Activated naive CD8-positive, alpha-beta T cell treated with anti-CD3 and anti-CD28 coated beads, Interleukin-2, amount 10 ng/mL, durations not matched to agents 7 days and 5 days (primary cell): ENCODE results near the gene ELANE. TPM values are rescaled to one million over a fixed set of nuclear protein-coding genes. Genes with fewer than 3 reads are reported as not detected.
A peak's percentile ranks its signal among the peaks of the same experiment; 100 is the strongest.

ENCODE experiments used
- ATAC-seq: fragments of 150-1000 bp; cut with Tn5 transposase; one replicate; pipeline ENCODE4 v1.10.0; 2021; ENCODE audit warnings: low read depth, moderate library complexity
- POLR2A ChIA-PET: fragments of 350-600 bp; sonication (Branson Sonifier 250); formaldehyde crosslinking; loops from one replicate; lab custom pipeline; 2021; ENCODE audit warnings: antibody characterized with exemption; lab: Charles Lee
- DNase-seq: peaks from one replicate; pipeline ENCODE4 v3.0.0; 2021
- H3K27ac Mint-ChIP-seq: one replicate; pipeline ENCODE4 v1.8.0; 2022; ENCODE audit warnings: mild to moderate bottlenecking, mixed read lengths
- H3K27me3 Mint-ChIP-seq: one replicate; pipeline ENCODE4 v1.8.0; 2022; ENCODE audit warnings: mild to moderate bottlenecking, moderate library complexity, mixed read lengths
- H3K36me3 Mint-ChIP-seq: one replicate; pipeline ENCODE4 v1.8.0; 2021; ENCODE audit warnings: mild to moderate bottlenecking, mixed read lengths
- H3K4me1 Mint-ChIP-seq: one replicate; pipeline ENCODE4 v1.8.0; 2021; ENCODE audit warnings: mixed read lengths
- H3K4me3 Mint-ChIP-seq: one replicate; pipeline ENCODE4 v1.8.0; 2022; ENCODE audit warnings: mild to moderate bottlenecking, moderate library complexity, mixed read lengths
- H3K9me3 Mint-ChIP-seq: one replicate; pipeline ENCODE4 v1.8.0; 2021; ENCODE audit warnings: mixed read lengths
- microRNA-seq: library from miRNA; unstranded; fragments of <30 nt; microRNA quantifications from one replicate; pipeline ENCODE4 v1.2.0, GENCODE V29; 2022
- total RNA-seq, 2 experiments: library from RNA; stranded (reverse); gene quantifications; one replicate each; pipeline ENCODE4 v1.2.3, GENCODE V29; 2021

The ELANE gene
- total RNA-seq, 2 experiments from 2014 or later = not detected

DNA sequence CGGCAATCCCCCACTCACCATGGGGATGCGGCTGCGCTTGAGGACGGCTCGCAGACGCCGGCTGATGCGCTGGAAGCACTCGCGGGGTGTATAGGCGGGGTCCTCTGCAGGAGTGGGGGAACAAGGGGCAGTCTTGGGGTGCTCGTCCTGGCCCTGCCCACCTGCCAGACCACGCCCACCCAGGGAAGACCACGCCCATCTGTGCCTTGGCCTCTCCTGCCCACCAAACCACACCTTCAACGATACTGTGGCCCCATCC lies 47.9 kb downstream of the ELANE start:
- ATAC-seq (no peak), DNase-seq (no peak)
- Mint-ChIP-seq H3K36me3 (peaks cover 6% of the 10 kb centered on the region), H3K27me3 (no peaks in the 10 kb centered on the region), H3K4me1 (peaks cover 2% of the 10 kb centered on the region), H3K9me3 (no peaks in the 10 kb centered on the region), H3K27ac (no peak overlapping the region), H3K4me3 (no peak overlapping the region)
- POLR2A ChIA-PET = no interaction called here

DNA sequence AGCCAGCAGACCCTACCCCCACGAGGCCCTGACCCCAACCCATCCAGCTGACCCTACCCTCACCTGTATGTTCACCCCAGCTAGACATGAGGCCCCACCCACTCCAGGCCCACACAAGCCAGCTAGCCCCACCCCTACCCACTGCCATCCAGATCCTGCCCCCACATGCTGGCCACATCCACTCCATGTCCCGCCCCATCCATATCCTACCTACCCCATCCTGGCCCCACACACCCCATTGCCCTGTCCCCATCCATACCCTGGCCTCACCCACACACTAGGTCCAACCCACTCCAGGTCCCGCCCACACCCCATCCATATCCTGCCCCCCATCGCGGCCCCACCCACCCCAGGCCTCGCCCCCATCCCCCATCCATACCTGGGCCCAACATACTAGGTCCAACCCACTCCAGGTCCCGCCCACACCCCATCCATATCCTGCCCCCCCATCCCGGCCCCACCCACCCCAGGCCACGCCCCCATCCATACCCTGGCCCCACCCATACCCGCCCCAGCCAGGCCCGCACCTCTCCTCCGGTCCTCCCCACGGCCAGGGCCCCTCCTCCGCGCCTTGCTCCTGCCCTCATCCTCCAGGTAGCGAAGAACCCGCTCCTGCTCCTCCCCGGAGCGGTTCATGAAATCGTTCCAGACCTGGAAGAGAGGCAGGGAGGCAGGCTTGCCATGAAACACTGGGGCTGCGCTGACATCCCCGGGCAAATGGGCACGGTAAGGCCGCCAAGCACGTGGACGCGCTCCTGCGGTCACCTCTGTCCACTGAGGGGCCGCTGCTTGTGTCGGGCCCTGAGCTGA lies 48.4 kb downstream of the ELANE start:
- Mint-ChIP-seq H3K27ac (no peak overlapping the region), H3K36me3 (peaks cover 6% of the 10 kb centered on the region), H3K27me3 (no peaks in the 10 kb centered on the region), H3K4me1 (peaks cover 2% of the 10 kb centered on the region), H3K4me3 (no peak overlapping the region), H3K9me3 (no peaks in the 10 kb centered on the region)
- POLR2A ChIA-PET = no interaction called here
- DNase-seq (no peak), ATAC-seq (peak; percentile 66)

DNA sequence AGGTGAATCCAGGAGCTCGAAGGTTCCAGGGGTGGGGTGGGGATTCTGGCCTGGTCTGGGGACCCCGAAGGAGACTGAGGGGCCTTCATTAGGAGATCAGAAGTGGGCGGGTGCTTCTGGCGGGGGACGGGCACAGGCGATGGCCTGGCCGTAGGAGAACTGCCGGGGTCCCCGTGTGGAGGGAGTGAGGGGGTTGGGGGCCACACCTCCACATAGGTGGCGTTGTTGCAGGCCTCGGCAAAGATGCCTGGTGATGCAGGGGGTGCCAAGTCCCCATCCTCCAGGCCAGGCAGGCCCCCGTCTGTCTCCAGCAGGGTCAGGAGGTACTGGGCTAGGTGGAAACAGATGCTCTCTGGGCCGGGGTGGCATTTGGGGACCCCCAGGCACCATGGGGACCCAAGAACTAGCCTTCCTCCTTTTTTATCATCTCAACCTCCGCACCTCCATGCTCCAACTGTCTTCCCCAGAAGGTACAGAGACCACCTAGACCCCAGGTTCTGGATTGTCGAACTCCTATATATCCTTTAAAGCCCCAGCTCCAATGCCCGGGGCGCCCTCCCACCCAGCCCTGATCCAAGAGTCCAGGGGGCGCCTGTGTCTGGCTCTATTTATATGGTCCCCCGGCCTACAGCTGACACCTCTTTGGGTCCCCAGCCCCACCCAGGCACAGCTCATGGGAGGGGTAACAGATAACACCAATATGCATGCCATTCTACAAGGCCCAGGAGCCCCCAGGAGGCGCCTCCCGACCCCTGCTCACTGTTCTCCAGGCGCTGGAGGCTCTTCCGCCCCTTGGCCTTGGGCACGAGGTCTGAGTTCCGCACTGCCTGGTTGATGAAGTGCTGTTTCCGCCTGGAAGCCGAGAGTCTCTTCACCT lies 49.4 kb downstream of the ELANE start:
- H3K27ac Mint-ChIP-seq = no peak overlapping the region
- H3K4me3 Mint-ChIP-seq = no peak overlapping the region
- no peak for ATAC-seq
- POLR2A ChIA-PET = interaction anchor here (0.6 kb wide), 1 partner anchor 9 kb away, joined by 3 read pairs; the partner anchor contains the start of gene MED16
- H3K36me3 Mint-ChIP-seq = peaks cover 6% of the 10 kb centered on the region
- DNase-seq = no peak
- H3K4me1 Mint-ChIP-seq = peaks cover 4% of the 10 kb centered on the region
- H3K27me3 Mint-ChIP-seq = no peaks in the 10 kb centered on the region
- no peaks in the 10 kb centered on the region for H3K9me3 Mint-ChIP-seq

GRCh38 chr19:902093-902370 lies 49.9 kb downstream of the ELANE start:
- peaks cover 10% of the 10 kb centered on the region for H3K4me1 Mint-ChIP-seq
- no peaks in the 10 kb centered on the region for H3K27me3 Mint-ChIP-seq
- no peaks in the 10 kb centered on the region for H3K9me3 Mint-ChIP-seq
- no peak overlapping the region for H3K4me3 Mint-ChIP-seq
- POLR2A ChIA-PET = interaction anchor here (0.6 kb wide), 1 partner anchor 9 kb away, joined by 3 read pairs; the partner anchor contains the start of gene MED16
- H3K36me3 Mint-ChIP-seq = peaks cover 2% of the 10 kb centered on the region
- DNase-seq = no peak
- no peak overlapping the region for H3K27ac Mint-ChIP-seq
- ATAC-seq = no peak

DNA sequence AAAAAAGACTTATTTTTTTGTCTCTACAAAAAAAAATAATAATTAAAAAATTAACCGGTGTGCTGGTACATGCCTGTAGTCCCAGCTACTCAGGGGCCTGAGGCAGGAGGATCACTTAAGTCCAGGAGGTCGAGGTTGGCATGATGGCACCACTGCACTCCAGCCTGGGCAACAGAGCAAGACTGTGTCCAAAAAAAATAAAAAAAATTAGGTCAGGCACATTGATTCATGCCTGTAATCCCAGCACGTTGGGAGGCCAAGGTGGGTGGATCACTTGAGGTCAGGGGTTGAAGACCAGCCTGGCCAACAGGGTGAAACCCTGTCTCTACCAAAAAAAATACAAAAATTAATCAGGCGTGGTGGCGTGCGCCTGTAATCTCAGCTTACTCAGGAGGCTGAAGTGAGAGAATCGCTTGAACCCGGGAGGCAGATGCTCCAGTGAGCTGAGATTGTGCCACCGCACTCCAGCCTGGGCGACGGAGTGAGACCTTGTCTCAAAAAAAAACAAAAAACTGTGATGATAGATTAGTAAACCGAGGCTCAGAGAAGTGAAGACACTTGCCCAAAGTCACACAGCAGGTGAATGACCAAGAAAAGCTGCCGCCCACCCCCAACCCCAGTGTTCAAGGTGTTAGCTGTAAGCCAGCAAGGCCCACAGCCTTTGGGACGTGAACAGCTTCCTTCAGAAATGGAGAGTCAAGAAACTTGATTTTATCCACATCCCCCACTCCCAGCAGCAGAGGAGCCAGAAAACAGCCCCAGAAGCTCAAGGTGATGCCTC lies 50.5 kb downstream of the ELANE start:
- DNase-seq (no peak), ATAC-seq (no peak)
- Mint-ChIP-seq H3K27me3 (no peaks in the 10 kb centered on the region), H3K27ac (no peak overlapping the region), H3K4me1 (peaks cover 14% of the 10 kb centered on the region), H3K36me3 (peaks cover 2% of the 10 kb centered on the region), H3K9me3 (no peaks in the 10 kb centered on the region), H3K4me3 (no peak overlapping the region)
- POLR2A ChIA-PET = interaction anchor here (2.2 kb wide), 1 partner anchor 9 kb away, joined by 9 read pairs; the partner anchor contains the start of genes MED16 and RNU6-9

- POLR2A ChIA-PET = interaction anchor here (2.2 kb wide), 1 partner anchor 10 kb away, joined by 9 read pairs; the partner anchor contains the start of genes MED16 and RNU6-9
- H3K4me1 Mint-ChIP-seq = peaks cover 17% of the 10 kb centered on the region
- H3K4me3 Mint-ChIP-seq = no peak overlapping the region
- H3K27ac Mint-ChIP-seq = no peak overlapping the region
- DNase-seq (no peak), ATAC-seq (no peak)
- peaks cover 2% of the 10 kb centered on the region for H3K36me3 Mint-ChIP-seq
- H3K27me3 Mint-ChIP-seq = no peaks in the 10 kb centered on the region
- H3K9me3 Mint-ChIP-seq = no peaks in the 10 kb centered on the region
Measured at GRCh38 chr19:903266-903797, 51.2 kb downstream of the ELANE start.

DNA sequence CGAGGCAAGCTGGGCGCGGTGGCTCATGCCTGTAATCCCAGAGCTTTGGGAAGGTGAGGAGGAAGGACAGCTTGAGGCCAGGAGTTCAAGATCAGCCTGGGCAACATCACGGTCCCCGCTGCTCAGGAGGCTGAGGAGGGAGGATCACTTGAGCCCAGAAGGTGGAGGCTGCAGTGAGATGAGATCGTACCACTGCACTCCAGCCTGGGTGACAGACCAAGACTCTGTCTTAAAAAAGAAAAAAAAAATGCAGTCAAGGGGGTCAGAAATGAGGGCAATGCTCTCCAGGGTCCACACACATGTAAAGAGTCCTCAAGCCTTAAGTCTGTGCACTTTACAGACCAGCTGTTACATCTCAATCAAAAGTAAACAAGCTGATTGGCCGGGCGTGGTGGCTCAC lies 52.4 kb downstream of the ELANE start:
- POLR2A ChIA-PET = interaction anchor here (0.7 to 2.2 kb wide), 3 partner anchors 9 to 79 kb away, joined by 3 to 9 read pairs (median 5); partner anchors contain the start of genes MED16 and RNU6-9
- DNase-seq (no peak), ATAC-seq (no peak)
- no peaks in the 10 kb centered on the region for H3K27me3 Mint-ChIP-seq
- peaks cover 2% of the 10 kb centered on the region for H3K36me3 Mint-ChIP-seq
- no peak overlapping the region for H3K4me3 Mint-ChIP-seq
- peaks cover 27% of the 10 kb centered on the region for H3K4me1 Mint-ChIP-seq
- H3K9me3 Mint-ChIP-seq = no peaks in the 10 kb centered on the region
- H3K27ac Mint-ChIP-seq = no peak overlapping the region

Small RNA genes lying within 50 kb of the gene (microRNA-seq; reads per million reads assigned to microRNA genes)
- gene MIR3187 (40.0 reads per million, percentile 42 among the genes with 10 or more reads in this experiment), gene MIR4745 (9.1 reads per million, percentile 12 among the genes with 10 or more reads in this experiment)

Other genes with a start within 250 kb of the ELANE start
- gene POLRMT, start 218.8 kb upstream of the ELANE start, total RNA-seq = 10 to 100 TPM; 63.2 to 65.1 TPM
- 1 to 10 TPM in 1 of 2 experiments, under 1 TPM in 1; 0.72 to 1.1 TPM for gene FGF22, start 212.4 kb upstream of the ELANE start, total RNA-seq
- 10 to 100 TPM; 79.0 to 84.8 TPM for gene RNF126, start 189.1 kb upstream of the ELANE start, total RNA-seq
- 1 to 10 TPM; 2.6 to 2.9 TPM for gene FSTL3, start 175.9 kb upstream of the ELANE start, total RNA-seq
- gene PRSS57, start 156.9 kb upstream of the ELANE start, total RNA-seq = not detected
- not detected for gene PALM, start 143.4 kb upstream of the ELANE start, total RNA-seq
- gene MISP, start 101.2 kb upstream of the ELANE start, total RNA-seq = not detected
- 100 to 1,000 TPM; 400 to 411 TPM for gene PTBP1, start 54.9 kb upstream of the ELANE start, total RNA-seq
- not detected for gene PLPPR3, start 30.3 kb upstream of the ELANE start, total RNA-seq
- under 1 TPM in 1 of 2 experiments, not detected in 1; 0.25 TPM for gene AZU1, start 24.5 kb upstream of the ELANE start, total RNA-seq
- not detected for gene PRTN3, start 11.3 kb upstream of the ELANE start, total RNA-seq
- gene CFD, start 7.4 kb downstream of the ELANE start, total RNA-seq = 1 to 10 TPM; 4.4 to 5.5 TPM
- 10 to 100 TPM; 53.6 to 72.7 TPM for gene MED16, start 40.9 kb downstream of the ELANE start, total RNA-seq
- gene RNU6-9, start 41.2 kb downstream of the ELANE start, total RNA-seq = not detected
- 100 to 1,000 TPM; 108 to 113 TPM for gene R3HDM4, start 60.9 kb downstream of the ELANE start, total RNA-seq
- 1 to 10 TPM; 2.9 to 3.1 TPM for gene KISS1R, start 65.0 kb downstream of the ELANE start, total RNA-seq
- gene ARID3A, start 73.7 kb downstream of the ELANE start, total RNA-seq = 10 to 100 TPM; 28.7 to 33.2 TPM
- gene WDR18, start 132.0 kb downstream of the ELANE start, total RNA-seq = 10 to 100 TPM; 45.1 to 54.3 TPM
- gene GRIN3B, start 148.1 kb downstream of the ELANE start, total RNA-seq = not detected
- gene TMEM259, start 168.8 kb downstream of the ELANE start, total RNA-seq = 100 to 1,000 TPM; 231 to 235 TPM
- not detected for gene RNU6-2, start 169.2 kb downstream of the ELANE start, total RNA-seq
- gene CNN2, start 174.3 kb downstream of the ELANE start, total RNA-seq = 100 to 1,000 TPM; 340 to 353 TPM
- 100 to 1,000 TPM; 145 to 146 TPM for gene ABCA7, start 187.8 kb downstream of the ELANE start, total RNA-seq
- gene ARHGAP45, start 214.9 kb downstream of the ELANE start, total RNA-seq = 100 to 1,000 TPM; 576 to 581 TPM
- gene POLR2E, start 243.1 kb downstream of the ELANE start, total RNA-seq = 100 to 1,000 TPM; 142 to 163 TPM